ENCODE results near the gene JUN.
A peak's percentile ranks its signal among the peaks of the same experiment; 100 is the strongest.

Gene JUN
- total RNA-seq, result 4,962 to 6,422 (median 5,804) reads per million in 4 donors

DNA sequence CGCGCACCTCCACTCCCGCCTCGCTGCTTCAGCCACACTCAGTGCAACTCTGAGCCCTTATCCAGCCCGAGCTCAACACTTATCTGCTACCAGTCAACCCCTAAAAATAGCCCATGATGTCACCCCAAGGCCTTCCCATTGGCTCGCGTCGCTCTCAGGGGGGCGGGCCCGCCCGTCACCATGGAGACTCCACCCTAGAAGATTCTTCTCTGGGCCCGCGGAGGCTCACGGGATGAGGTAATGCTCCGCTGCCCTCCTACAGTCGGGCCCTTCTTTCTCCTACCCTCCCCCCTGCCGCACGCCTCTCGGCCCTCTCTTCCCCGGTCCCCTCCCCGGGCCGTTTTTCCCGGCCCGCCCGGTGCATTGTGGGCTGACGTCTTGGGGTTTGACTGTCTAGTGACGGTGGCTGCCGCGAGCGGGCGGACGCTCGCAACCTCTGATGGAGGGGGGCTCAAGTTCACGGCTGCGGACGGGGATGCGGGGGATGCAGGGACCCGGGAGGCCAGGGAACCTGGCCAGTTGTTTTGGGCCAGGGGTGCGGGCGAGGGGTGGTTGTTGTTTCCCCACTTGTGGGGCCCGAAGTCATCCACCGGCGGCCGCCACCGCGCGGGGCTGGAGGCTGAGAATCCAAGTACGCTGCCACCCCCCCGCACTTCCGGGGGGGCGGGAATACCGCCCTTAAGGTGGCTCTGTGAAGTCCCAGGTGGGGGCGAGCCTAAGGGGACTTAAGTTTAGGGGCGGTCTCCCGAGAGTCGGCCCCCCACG is at the start of gene JUN:
Gene JUN (minus strand): TSS at position 55 of the 765 bp plus-strand sequence. CDS start 977 bp downstream, outside the sequence.
- DNase-seq, result peak; percentile 98 to 99 (median 99)

DNA sequence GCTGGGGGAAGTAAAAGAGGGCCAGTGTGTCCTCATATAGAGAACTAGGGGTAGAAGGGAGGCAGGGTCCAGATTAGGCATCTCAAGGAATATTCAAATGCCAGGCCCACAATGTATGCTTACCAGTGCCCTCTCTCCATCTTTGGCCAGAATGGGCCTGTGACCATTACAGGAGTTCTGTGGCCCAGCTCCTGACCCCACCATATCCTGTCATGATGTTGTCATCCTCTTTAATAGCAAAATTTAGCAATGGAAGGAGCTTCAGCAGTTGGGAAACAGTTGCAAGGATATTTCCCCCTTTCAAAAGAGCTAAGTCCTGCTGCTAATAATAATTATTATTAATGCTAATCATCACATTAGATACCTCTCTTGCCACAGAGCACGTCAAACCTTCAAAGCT is 49.3 kb upstream of the JUN start:
- DNase-seq, result no peak

DNA sequence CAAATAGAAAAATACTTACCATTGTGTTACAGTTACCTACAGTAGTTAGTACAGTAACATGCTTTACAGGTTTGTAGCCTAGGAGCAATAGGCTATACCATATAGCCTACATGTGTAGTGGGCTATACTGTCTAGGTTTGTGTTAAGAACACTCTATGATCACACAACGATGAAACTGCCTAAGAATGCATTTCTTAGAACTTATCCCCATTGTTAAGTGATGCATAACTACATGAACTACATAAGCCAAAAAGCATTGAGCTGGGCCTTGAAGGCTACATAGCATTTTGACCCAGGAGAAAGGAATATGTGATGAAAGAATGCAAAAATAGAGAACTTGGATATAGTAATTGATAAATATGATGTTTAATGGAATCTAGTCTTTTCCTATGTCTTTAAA is 46.4 kb upstream of the JUN start:
- DNase-seq, result no peak

DNA sequence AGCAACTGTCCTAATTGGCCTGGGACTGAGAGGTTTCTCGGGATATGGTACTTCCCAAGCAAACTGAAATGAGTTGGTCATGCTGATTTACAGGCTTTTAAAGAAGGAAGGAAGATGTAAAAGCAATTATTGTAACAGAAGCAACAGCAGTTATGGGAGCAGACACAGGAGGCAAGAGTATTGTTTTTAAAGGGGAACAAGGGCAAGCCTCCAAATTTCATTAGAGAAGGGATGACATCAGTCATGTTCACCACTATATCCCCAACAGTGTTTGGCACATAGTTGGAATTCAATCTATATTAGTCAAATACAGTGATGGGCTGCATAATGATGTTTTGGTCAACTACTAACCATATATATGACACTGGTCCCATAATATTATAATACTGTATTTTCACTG is 46.0 kb upstream of the JUN start:
- no peak for DNase-seq

DNA sequence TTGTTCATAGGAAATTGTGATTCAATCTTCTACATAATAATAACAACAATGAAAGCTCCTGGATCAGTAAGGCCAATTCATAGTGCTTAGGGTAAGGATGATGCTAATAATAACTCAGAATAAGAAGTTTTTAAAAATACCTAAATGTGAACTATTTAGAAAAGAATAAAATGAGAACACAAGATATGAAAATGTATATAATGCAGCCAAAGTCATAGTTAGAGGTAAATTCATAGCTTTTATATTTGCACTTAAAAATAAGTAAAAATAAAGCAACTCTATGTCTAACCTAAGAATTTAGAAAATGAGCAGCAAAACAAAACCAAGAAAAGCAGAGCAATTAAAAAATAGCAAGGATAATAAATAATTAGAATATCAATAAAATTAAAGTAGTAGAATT is 43.5 kb upstream of the JUN start:
- no peak for DNase-seq

- DNase-seq, result no peak
These were observed 41.0 kb upstream of the JUN start for GRCh38 chr1:58824753-58825389.

GRCh38 chr1:58823481-58824010 is 39.7 kb upstream of the JUN start:
- DNase-seq, result no peak

DNA sequence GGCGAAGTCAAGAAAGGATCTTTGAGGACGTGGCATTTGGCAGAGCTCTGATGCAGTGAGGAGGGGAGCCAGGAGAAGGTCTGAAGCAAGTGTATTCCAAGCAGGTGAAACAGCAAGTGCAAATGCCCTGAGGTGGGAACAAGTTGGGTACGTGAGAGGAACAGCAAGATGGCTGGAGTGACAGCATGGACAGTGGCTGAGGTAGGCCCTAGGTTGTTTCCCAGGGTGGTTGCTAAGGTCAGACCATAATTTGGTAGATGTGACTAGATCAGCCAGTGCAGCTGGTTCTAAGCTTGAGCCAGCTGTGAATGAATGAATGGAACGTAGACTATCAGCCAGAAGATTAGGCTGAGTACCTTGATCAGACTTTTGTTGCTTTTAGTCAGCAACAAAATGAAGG is 37.5 kb upstream of the JUN start:
- DNase-seq, result no peak

DNA sequence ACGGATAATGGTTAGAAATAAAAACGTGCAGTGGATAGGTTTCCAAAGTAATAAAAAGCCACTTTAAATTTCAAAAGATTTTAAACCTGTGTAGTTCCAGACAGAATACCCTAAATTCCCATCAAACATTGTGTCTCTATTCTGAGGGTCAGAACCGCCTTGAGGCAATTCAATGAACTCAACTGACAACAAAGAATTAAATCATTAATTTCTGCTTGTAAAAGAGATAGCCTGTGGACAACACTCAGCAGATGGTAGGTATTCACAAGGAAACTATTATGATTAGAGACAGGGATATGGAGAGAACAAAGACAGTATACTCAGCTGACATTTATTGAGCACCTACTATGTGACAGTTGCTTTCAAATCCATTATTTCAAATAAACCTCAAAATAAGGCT is 35.1 kb upstream of the JUN start:
- DNase-seq, result no peak

DNA sequence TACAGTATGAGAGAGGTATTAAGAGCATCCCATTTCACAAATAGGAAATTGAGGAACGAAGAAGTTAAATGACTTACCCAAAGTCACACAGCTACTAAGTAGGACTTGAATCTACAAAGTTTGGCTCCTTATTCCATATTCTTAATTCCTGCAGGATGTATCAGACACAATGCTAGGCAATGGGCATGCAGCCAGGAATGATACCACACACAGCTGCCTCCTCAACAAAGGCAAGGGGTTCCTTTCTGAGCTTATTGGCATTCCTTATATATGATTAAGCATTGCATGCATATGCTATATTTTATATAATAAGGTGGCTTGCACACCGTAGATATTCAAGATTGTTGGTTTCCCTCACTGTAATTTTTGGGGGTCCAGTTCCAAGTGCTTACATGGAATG is 34.2 kb upstream of the JUN start:
- no peak for DNase-seq

DNA sequence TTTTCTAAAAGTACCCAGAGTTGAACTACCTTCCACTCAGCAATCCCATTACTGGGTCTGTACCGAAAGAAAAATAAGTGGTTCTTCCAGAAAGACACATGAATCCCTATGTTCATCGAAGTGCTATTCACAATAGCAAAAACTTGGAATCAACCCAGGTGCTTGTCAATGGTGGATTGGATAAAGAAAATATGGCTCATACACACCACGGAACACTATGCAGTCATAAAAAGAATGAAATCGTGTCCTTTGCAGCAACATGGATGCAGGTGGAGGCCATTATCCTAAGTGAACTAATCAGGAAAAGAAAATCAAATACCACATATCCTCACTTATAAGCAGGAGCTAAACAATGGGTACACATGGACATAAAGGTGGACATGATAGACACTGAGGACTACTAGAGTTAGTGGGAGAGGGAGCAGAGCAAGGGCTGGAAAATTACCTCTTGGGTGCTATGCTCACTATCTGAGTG is 32.9 kb upstream of the JUN start:
- no peak for DNase-seq

- DNase-seq, result peak; percentile 64 to 91 (median 72)
These were observed 32.4 kb upstream of the JUN start for GRCh38 chr1:58816072-58816746.

DNA sequence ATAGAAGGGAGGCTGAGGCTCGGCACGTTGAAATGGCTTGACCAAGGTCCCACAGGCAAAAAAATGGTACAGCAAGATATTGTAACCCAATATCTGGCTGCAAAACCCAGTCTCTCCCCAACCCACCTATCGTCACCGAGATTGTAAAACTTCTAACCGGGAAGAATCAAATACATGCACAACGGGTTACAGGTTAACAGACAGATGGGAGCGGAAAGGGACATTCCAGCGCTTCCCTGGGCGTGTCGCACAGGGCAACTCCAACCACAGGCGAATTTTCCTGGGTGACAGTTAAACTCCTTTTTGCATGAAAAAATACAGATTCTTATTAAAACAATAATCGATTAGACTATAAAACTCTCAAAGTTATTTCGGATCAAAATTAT is 31.8 kb upstream of the JUN start:
- DNase-seq, result no peak

GRCh38 chr1:58815069-58815685 is 31.3 kb upstream of the JUN start:
- peak; percentile 23 to 62 (median 36) for DNase-seq

DNA sequence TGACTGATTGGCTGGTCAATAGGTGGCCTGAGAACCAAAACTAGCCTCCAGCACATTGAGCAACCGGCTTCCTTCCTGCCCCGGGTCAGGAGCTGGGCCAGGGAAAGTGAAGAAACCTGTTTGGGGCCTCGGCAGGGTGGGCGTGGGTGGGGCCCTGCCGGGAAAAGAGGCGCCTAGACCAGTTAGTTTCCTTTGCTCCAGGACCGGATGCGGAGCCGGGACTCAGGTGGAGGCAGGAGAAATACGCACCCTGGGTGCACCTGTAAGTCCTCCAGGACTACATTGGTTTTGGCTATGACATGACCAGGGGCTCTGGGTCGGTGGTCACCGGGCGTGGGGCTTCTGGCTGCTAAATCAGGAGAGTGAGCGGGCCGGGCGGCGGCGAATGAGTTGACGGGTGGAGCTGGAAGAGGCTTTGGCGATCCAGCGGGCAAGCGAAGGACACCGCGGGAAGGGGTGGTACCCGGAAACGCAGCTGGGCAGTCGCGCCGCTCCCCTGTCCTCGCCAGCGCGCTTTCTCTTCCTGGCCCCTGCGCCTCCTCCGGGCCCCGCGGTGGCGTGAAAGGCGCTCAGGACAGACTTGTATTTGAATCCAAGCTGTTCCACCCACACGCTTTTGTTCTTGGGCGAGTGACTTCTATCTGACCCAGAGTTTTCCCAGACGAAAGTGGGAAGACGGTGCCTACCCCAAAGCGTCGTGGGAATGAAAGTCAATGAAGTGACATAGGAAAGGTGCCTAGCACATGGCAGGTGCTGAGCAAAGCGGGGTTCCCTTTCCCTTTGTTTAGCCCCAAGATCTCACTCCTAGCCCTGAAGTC is 30.6 kb upstream of the JUN start:
- peak in 1 of 5 donors; percentile 4 for DNase-seq

GRCh38 chr1:58813801-58814200 is 30.0 kb upstream of the JUN start:
- no peak for DNase-seq

- peak in 1 of 5 donors; percentile 8 for DNase-seq
These were observed 29.5 kb upstream of the JUN start for GRCh38 chr1:58813361-58813760.

DNA sequence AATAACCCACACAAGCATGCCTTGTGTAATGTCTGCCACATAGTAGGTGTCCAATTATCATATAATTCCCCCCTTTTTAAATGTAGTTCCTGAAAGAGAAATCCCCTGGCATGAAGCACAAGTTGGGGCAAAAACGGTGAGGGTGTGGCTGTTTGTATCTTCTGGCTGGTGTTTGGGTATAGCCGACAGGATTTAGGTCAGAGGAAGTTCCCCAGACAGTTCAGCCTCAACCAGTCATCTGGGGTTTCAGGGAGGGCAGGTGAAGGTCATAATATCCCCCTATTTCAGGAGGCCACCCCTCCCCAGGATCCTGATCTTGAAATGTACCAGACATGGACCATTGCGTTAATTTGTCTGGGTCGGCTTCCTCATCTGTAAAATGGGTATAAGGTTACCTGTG is 29.1 kb upstream of the JUN start:
- peak; percentile 25 to 64 (median 47) for DNase-seq

GRCh38 chr1:58812468-58812867 is 28.6 kb upstream of the JUN start:
- no peak for DNase-seq

DNA sequence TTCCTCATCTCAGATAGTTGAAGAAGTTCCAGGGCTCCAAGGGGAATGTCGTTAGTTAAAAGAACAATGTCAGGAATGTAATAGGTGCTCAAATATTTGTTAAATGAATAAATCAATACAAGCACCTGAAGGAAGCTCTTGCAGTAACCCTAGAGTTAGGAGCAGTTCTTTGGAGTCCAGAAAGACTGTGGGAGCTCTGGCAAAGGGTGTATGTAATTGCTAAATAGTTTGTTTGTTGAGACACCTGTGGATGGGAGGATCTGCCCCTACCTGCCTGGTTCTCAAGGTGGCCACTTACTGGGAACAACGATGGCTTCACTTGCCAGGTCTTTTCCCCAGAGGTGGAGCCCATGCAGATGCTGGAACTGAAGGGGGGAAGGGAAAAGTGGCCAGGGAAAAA is 27.5 kb upstream of the JUN start:
- no peak for DNase-seq

DNA sequence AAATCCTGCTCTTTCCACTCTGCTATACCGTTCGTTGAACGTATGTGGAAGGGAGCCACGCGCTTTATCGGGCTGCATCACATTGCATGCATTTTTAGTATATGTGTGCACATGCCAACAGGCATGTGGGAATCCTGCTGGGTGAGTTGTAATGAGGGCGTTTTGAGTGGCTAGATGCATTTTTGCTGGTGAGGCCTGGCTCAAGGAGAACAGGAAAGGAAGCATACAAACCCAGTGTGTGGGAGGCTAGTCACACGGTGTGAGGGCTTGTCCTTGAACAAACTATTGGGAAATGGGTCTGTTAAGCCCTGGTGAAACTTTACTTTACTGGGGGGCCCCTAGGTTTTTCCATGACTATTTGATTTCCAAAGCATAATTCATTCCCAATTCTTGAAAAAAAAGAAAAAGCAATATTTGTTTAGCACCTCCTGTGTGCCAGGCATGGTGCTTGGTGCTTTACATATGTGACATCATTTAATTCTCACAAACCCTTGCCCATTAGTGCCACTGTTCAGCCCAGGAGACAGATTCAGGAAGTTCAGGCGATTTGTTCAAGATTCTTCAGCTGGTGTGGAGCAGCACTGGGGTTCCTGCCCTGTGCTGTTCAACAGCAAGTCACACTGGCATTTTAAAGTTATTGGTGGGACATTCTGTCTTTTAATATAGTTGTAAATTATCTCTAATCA is 25.6 kb upstream of the JUN start:
- DNase-seq, result no peak

All from T-helper 1 cell (primary cell).